COLO829 (cell line): Measurements from ENCODE around the gene ATG10.
"Not testable (repeated sequence)": the region's sequence is repeated elsewhere in the genome, so short reads cannot be mapped to it uniquely, and the experiment has no call there.

ENCODE experiments used
- DNase-seq: peaks from one replicate; pipeline ENCODE4 v3.0.0; 2012; ENCODE audit warnings: low spot score

ATG10 gene

GRCh38 chr5:82057051-82057450 is 85.2 kb downstream of the ATG10 start:
- no peak for DNase-seq

GRCh38 chr5:82058710-82059109 is 86.9 kb downstream of the ATG10 start:
- no peak for DNase-seq

GRCh38 chr5:82066791-82067190 is 95.0 kb downstream of the ATG10 start:
- DNase-seq = no peak

- DNase-seq = not testable (repeated sequence)
Measured at GRCh38 chr5:82068042-82068441, 96.2 kb downstream of the ATG10 start.

DNA sequence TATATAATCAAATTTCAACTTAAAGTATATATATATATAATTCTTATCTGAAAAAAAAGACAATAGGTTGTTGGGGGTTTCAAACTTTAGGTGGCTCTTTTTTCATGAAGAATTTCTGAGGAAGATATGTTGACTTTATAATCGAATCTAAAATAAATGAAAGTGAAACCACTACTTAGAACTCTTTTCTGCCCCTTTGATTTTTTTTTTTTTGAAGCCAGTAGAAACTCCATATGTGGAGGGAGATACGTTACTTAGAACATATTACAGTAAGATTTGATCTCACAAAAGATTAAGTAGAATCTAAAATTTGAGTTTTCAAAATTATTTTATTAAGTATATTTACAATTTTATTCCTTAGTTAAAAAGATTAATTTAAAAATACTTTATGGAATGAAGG is 96.9 kb downstream of the ATG10 start:
- no peak for DNase-seq

DNA sequence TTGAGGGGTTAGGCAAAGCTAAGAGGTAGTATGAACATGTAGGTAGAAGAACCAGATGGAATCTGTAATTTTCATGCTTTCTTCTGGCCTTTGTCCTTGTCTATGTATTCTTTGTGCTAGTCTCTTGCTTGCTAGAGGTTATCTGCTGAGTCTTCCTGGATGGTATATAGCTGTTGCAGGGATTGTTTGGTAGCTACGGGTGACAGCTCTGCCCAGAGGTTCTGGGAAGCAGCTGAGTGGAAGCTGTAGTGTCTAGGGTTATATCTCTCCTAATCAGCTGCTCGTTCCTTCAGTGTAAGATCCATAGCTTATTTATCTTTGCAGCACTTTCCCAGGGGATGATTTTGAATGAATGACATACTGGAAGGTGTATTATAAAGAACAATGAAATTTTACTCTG is 100.3 kb downstream of the ATG10 start:
- DNase-seq = no peak

GRCh38 chr5:82073179-82073578 is 101.4 kb downstream of the ATG10 start:
- DNase-seq = no peak

GRCh38 chr5:82074950-82075349 is 103.1 kb downstream of the ATG10 start:
- no peak for DNase-seq

DNA sequence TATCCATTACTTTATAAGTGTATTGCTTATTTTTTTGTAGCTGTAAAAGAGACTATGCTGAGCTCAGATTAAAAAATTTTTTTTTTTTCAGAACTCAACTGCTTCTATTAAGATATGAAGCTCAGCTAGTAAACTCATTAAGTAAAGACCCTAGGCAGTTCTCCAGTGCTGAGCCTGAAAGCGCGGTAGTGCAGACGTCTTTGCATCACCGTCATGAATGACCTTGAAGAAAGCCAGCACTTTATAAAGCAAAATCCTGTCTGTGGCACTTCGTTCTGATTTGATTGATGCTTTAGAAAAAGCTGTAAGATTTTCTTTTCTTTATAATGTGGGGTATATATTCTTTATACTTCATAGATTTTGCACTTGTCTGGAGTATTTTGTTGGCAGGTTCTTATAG is 105.7 kb downstream of the ATG10 start:
- DNase-seq = no peak

DNA sequence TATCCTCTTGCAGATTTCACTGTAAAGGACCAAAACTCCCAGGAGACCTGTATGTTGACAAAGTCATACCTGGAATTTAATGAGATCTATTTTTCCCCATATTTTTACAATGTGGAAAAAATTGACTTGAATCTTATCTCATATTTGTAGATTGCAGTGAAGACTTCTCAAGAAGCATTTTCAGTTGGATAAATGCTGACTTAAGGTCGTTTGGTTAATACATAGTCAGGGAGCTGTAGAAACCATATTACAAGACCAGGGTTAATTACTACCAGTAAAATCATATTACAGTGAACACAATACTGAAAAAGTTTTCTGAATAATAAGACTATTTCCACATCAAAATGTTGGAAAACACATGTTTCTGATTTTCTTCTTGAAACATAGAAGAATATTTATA is 119.8 kb downstream of the ATG10 start:
- DNase-seq = no peak

DNA sequence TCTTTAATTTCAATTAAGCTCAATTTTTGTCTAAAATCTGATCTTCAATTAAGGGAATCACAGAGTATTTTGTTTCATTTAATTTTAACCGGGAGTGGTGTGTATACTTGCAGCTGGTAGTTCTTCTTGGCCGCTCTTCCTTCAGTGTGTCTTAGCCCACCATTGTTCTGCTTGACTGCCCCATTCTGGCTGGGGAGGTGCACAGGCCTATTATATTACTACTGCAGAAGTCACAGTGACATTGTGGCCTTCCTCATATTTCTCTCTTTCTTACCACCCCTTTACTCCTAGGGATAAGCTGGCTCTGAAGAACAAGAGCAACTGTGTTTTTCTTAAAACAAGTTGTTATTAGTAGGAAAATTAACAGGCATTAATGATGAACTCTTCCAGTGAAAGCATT is 123.7 kb downstream of the ATG10 start:
- no peak for DNase-seq

DNA sequence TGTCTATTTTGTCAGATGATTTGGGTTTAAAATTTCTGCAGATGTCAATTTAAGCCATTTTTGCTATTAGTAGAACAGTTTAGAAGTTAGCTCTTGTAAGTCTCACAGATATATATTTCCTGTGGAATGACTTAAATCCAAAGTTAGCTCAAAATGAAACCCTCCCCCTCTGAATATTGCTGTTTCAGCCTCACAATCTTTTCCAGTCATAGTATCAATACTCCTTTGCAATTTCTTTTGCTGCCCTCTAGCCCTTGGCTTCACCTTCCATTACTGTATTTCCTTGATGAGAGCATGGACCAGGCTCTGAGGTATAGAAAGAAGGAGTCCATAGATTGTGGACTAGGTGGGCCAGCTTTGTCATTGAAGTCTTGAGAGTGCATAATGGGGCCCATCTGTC is 124.4 kb downstream of the ATG10 start:
- no peak for DNase-seq

- DNase-seq = no peak
Measured at GRCh38 chr5:82100303-82101077, 128.7 kb downstream of the ATG10 start.

- DNase-seq = no peak
Measured at GRCh38 chr5:82104872-82105271, 133.0 kb downstream of the ATG10 start.

DNA sequence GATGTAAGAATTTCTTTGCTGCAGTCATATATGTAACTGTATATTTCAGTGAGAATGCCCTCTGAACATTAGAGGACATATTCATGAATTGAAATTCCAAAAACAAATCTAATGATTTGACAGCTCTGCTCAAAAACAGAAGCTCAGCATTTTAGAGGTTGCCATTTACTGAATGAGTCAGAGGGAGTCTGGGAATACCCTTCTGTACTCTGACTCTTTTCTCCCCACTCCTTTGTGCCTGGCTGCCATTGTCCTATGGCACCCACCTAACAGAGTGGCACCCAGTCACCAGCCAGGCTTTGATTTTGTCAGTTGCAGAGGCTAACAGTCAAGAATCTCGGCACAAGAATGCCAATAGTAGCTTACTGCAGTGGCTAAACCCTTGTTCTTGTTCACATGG is 133.6 kb downstream of the ATG10 start:
- DNase-seq = no peak

GRCh38 chr5:82106207-82106606 is 134.4 kb downstream of the ATG10 start:
- no peak for DNase-seq

DNA sequence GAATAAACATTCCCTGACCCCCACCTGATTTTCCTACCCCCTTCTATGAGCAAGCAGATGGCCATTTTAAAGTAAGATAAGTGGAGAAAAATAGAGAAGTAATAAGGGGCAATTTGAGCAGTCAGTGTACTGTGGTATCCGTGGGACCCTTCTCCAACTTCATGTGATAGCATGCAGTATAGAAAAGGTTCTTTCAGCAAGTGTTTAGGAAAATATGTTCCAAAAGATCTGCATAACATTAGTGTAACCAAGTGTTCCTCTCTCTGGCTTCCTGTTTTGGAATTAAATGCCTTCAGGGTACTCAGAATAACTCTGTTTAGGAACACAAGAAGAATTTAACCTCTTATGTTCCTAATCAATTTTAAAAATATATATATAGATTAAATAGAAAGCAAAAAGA is 134.9 kb downstream of the ATG10 start:
- no peak for DNase-seq

GRCh38 chr5:82107267-82107666 is 135.4 kb downstream of the ATG10 start:
- DNase-seq = peak; percentile 4

DNA sequence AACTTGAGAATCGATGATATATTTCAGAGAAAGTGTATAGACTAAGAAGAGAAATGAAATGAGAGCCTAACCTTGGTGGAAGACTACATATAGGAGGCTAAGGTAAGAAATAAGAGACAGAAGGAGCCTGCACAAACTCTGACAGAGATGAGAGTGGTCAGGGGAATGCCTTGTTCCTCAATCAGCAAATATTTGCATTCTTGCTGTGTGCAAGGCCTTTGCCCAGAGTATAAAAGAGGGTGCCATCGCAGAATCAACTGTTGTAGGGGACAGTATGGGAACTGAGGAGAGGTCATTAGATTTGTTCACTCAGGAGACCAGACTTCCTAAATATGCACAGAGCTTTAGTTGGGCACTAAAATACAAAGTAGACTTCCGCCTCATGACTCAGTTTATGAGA is 137.2 kb downstream of the ATG10 start:
- no peak for DNase-seq

DNA sequence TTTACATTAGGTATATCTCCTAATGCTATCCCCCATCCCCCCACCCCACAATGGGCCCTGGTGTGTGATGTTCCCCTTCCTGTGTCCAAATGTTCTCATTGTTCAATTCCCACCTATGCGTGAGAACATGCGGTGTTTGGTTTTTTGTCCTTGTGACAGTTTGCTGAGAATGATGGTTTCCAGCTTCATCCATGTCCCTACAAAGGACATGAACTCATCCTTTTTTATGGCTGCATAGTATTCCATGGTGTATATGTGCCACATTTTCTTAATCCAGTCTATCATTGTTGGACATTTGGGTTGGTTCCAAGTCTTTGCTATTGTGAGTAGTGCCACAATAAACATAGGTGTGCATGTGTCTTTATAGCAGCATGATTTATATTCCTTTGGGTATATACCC is 138.1 kb downstream of the ATG10 start:
- DNase-seq = not testable (repeated sequence)

- DNase-seq = no peak
Measured at GRCh38 chr5:82111191-82111590, 139.4 kb downstream of the ATG10 start.

DNA sequence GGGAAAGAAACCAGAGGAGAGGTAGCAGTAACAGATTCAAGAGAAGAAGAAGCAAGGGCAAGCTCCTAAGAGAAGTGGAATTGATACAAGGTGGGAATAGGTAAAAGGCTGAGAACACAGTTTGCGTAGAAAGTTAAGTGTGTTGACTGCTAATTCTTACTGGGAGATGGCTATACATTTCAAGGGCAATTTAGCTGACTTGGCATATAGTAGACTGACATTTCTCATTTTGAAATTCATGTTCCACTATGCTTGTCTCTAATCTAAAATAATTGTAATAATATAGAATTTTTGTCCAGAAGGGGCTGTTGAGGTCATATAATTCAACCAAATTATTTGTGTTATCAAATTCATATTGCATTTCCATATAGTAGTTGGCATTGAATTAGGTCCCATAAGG is 144.0 kb downstream of the ATG10 start:
- DNase-seq = no peak

DNA sequence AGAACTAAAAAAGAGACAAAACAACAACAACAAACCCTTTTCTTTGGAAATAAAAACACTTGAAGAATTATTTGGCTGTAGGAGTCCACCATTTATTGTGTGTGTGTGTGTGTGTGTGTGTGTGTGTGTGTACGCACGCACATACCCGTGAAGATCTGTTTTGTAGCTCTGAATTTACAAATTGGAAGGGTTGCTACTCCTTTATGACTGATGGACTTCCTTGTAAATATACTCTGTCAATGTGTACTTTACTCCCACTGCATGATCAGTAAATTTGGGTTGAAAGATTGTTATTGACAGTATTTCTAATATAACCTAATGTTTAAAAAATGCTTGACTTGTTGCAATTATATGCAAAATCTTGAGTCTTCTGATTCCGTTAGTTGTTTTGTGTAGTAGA is 148.1 kb downstream of the ATG10 start:
- DNase-seq = no peak

DNA sequence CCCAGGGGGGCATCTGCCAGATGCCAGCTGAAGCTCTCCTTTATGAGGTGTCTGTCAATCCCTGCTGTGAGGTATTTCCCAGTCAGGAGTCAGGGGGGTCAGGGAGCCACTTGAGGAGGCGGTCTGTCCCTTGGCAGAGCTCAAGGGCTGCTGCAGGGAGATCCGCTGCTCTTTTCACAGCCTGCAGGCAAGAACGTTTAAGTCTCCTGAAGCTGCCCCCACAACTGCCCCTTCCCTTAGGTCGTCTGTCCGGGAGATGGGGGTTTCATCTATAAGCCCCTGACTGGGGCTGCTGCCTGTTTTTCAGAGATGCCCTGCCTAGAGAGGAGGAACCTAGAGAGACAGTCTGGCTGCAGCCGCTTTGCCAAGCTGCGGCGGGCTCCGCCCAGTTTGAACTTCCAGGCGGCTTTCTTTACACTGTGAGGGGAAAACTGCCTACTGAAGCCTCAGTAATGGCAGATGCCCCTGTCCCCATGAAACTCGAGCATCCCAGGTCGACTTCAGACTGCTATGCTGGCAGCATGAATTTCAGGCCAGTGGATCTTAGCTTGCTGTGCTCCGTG is 158.0 kb downstream of the ATG10 start:
- no peak for DNase-seq
